NCI-H82 treated with DMSO at 0.1 percent for 48 hours (cell line): Measurements from ENCODE around the gene LRRTM1.

ENCODE experiments used
- DNase-seq: peaks from one replicate; lab custom pipeline; 2025; ENCODE audit not compliant: unreplicated experiment; lab: John Stamatoyannopoulos, UW

LRRTM1 gene

DNA sequence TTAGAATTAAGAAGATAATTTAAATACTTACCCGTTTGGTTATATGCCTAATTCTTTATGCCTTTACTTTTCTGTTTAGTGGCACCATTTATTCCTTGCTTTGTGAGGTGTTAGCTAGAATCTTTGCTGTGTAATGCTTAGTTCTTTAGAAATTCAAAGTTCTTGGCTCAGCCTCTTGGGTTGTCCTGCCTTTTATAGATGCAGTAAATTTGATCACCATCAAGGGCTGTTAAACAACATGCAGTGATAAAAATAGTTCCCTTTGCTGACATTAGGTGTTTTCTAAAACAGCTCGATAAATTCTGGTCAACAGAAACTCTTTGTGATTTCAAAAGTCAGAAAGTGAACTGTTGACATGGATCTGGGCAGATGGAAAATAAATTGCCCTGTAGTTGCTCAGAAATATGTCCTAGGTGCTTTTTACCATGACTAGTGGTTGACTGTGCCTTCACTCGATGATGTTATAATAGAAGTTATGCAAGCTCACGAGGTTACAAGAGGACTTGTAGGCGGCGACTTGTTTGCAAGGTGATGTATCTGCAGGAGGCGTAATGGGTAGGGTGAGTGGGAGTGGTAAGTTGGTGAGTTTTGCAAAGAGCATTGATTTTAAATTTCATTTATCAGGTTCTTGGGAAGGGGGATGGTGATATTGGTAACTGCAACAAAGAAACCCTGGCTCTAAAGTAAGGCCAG lies 52.1 kb downstream of the LRRTM1 start:
- no peak for DNase-seq
